Measurements from ENCODE around the gene ANKS1A.

ANKS1A gene

DNA sequence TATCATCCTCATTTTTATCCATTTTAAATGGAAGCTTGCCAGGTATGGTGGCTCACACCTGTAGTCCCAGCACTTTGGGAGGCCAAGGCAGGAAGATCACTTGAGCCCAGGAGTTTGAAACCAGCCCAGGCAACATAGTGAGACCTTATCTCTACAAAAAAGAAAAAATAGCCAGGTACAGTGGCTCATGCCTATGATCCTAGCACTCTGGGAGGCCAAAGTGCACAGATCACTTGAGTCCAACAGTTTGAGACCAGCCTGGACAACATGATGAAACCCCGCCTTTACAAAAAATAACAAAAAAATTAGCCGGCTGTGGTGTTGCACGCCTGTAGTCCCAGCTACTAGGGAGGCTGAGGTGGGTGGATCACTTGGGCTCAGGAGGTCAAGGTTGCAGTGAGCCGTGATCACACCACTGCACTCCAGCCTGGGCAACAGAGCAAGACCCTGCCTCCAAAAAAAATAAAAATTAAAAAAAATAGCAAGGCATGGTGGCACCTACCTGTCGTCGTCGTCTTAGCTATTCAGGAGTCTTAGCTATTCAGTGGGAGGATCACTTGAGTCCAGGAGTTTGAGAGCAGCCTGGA, 163.0 kb downstream of the ANKS1A start:
- no peaks in the 10 kb centered on the region for H4K20me1 ChIP-seq (ENCODE audit: control insufficient read depth, insufficient read depth, low read depth, low read length)
- H3K36me3 ChIP-seq (ENCODE audit: control insufficient read depth, low read length), result no peaks in the 10 kb centered on the region
- TF ChIP-seq EZH2phosphoT487 (IDR thresholded peaks at IDR 0.05; ENCODE audit: borderline replicate concordance, low read length), result no peak
- TF ChIP-seq, protein P1, sequence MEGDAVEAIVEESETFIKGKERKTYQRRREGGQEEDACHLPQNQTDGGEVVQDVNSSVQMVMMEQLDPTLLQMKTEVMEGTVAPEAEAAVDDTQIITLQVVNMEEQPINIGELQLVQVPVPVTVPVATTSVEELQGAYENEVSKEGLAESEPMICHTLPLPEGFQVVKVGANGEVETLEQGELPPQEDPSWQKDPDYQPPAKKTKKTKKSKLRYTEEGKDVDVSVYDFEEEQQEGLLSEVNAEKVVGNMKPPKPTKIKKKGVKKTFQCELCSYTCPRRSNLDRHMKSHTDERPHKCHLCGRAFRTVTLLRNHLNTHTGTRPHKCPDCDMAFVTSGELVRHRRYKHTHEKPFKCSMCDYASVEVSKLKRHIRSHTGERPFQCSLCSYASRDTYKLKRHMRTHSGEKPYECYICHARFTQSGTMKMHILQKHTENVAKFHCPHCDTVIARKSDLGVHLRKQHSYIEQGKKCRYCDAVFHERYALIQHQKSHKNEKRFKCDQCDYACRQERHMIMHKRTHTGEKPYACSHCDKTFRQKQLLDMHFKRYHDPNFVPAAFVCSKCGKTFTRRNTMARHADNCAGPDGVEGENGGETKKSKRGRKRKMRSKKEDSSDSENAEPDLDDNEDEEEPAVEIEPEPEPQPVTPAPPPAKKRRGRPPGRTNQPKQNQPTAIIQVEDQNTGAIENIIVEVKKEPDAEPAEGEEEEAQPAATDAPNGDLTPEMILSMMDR (IDR thresholded peaks at IDR 0.05; ENCODE audit: low read depth, low read length, poor library complexity, severe bottlenecking), result no peak
- H3K9me3 ChIP-seq (ENCODE audit: control insufficient read depth, insufficient read depth, low read length), result no peaks in the 10 kb centered on the region
- H3K4me3 ChIP-seq (ENCODE audit: low read length), result no peak overlapping the region
- H3K4me2 ChIP-seq (ENCODE audit: low read length), result no peak overlapping the region
- H3K27ac ChIP-seq (ENCODE audit: low read depth, low read length), result no peak overlapping the region
- no peaks in the 10 kb centered on the region for H3K9me2 ChIP-seq (replicated peaks; ENCODE audit: control insufficient read depth, low read length)
- no peaks in the 10 kb centered on the region for H3K79me2 ChIP-seq (ENCODE audit: control insufficient read depth, low read length)
- H3K27me3 ChIP-seq (ENCODE audit: control insufficient read depth, low read length), result no peaks in the 10 kb centered on the region
- no peaks in the 10 kb centered on the region for H3K4me1 ChIP-seq (ENCODE audit: control insufficient read depth, low read length)
- no peaks in the 10 kb centered on the region for H3F3A ChIP-seq (ENCODE audit: control insufficient read depth, insufficient read depth)

DNA sequence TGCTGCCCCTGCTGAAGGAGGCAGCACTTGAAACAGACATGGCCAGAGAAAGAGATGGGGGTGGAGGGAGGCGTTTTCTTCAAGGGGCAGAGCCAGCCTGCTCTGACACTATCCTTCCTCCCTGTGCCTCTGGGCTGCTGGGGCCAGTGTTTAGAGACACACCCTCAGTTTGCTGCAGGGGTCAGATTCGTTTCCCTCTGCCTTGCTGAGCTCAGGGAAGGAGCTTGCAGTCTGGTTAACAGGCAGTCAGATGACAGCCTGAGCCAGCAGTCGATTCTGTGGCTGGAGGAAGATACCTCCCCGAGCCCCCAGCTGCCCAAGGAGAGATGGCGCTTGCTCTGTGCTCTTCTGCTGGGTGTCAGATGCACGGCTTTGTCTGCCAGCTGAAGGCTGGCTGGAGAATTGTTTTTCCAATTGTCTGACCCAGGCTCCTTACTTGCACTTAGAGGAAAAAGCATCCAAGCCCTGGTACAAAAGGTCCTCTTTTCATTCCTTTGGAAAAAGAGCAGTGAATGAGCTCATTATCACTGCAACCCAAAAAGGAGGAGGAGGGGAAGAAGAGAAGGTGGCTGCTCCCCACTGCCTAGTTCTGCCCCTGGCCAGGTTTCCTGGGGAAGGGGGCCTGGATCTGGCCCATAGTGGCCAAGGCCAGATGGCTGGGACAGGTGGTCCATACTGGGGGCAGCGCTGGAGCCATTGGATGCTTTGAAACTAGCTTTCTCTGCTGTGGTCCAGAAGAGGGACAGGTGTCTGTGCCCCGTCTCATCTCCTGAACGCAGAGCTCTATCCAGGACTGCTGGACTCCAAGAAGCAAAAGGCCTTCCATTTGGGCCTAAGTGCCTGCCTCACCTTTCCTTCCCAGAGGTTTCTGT, 163.9 kb downstream of the ANKS1A start:
- Histone ChIP-seq H3F3A (ENCODE audit: control insufficient read depth, insufficient read depth) (no peaks in the 10 kb centered on the region), H3K27me3 (ENCODE audit: control insufficient read depth, low read length) (no peaks in the 10 kb centered on the region), H3K4me1 (ENCODE audit: control insufficient read depth, low read length) (no peaks in the 10 kb centered on the region), H3K4me2 (ENCODE audit: low read length) (no peak overlapping the region), H3K79me2 (ENCODE audit: control insufficient read depth, low read length) (no peaks in the 10 kb centered on the region), H3K27ac (ENCODE audit: low read depth, low read length) (no peak overlapping the region), H3K36me3 (ENCODE audit: control insufficient read depth, low read length) (no peaks in the 10 kb centered on the region), H3K9me3 (ENCODE audit: control insufficient read depth, insufficient read depth, low read length) (no peaks in the 10 kb centered on the region), H3K4me3 (ENCODE audit: low read length) (no peak overlapping the region), H3K9me2 (replicated peaks; ENCODE audit: control insufficient read depth, low read length) (no peaks in the 10 kb centered on the region), H4K20me1 (ENCODE audit: control insufficient read depth, insufficient read depth, low read depth, low read length) (no peaks in the 10 kb centered on the region)
- TF ChIP-seq, protein P1 (IDR thresholded peaks at IDR 0.05; ENCODE audit: low read depth, low read length, poor library complexity, severe bottlenecking), result no peak
- TF ChIP-seq EZH2phosphoT487 (IDR thresholded peaks at IDR 0.05; ENCODE audit: borderline replicate concordance, low read length), result no peak

DNA sequence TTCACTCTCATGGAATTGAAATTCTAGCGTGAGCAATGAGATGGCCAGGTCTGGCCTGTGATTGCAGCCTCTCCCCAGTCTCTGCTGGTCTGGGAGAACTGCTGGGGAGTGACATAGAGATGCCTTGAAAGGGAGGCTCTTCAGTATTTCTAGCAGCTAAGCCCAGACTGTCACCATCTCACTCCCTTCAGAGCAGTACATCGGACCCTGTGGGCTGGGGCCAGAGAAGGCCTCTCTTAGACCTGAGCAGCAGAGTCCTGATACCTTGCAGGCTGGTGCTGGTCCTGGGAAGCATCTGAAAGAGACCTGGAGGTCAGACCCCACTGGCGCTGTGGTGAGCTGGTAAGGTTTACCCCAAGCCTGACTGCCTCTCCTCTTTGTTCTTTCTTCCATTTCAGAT, 164.6 kb downstream of the ANKS1A start:
- H4K20me1 ChIP-seq (ENCODE audit: control insufficient read depth, insufficient read depth, low read depth, low read length), result no peaks in the 10 kb centered on the region
- H3K9me2 ChIP-seq (replicated peaks; ENCODE audit: control insufficient read depth, low read length), result no peaks in the 10 kb centered on the region
- no peaks in the 10 kb centered on the region for H3F3A ChIP-seq (ENCODE audit: control insufficient read depth, insufficient read depth)
- peaks cover 3% of the 10 kb centered on the region for H3K4me1 ChIP-seq (ENCODE audit: control insufficient read depth, low read length)
- no peak overlapping the region for H3K27ac ChIP-seq (ENCODE audit: low read depth, low read length)
- H3K36me3 ChIP-seq (ENCODE audit: control insufficient read depth, low read length), result no peaks in the 10 kb centered on the region
- no peak overlapping the region for H3K4me2 ChIP-seq (ENCODE audit: low read length)
- no peak for TF ChIP-seq EZH2phosphoT487 (IDR thresholded peaks at IDR 0.05; ENCODE audit: borderline replicate concordance, low read length)
- TF ChIP-seq, protein P1 (IDR thresholded peaks at IDR 0.05; ENCODE audit: low read depth, low read length, poor library complexity, severe bottlenecking), result no peak
- no peak overlapping the region for H3K4me3 ChIP-seq (ENCODE audit: low read length)
- no peaks in the 10 kb centered on the region for H3K79me2 ChIP-seq (ENCODE audit: control insufficient read depth, low read length)
- no peaks in the 10 kb centered on the region for H3K27me3 ChIP-seq (ENCODE audit: control insufficient read depth, low read length)
- no peaks in the 10 kb centered on the region for H3K9me3 ChIP-seq (ENCODE audit: control insufficient read depth, insufficient read depth, low read length)
